ENCODE data around the gene SGPL1. TPM values are rescaled to one million over a fixed set of nuclear protein-coding genes. Genes with fewer than 3 reads are reported as not detected.

SGPL1 gene
- total RNA-seq, 1 donor from 2014 or later: 111 TPM

GRCh38 chr10:70872291-70872690 is 56.5 kb downstream of the SGPL1 start:
- no peaks in the 10 kb centered on the region for H3K9me3 Mint-ChIP-seq (ENCODE audit: unreplicated experiment)
- H3K27me3 Mint-ChIP-seq (ENCODE audit: unreplicated experiment): no peaks in the 10 kb centered on the region
- H3K36me3 Mint-ChIP-seq (ENCODE audit: unreplicated experiment): peaks cover 14% of the 10 kb centered on the region
- peaks cover 3% of the 10 kb centered on the region for H3K4me1 Mint-ChIP-seq (ENCODE audit: low read depth, unreplicated experiment)
- no peak for TF ChIP-seq CTCF (IDR thresholded peaks at IDR 0.05; ENCODE audit: partially characterized antibody, unreplicated experiment)
- no peak overlapping the region for H3K27ac Mint-ChIP-seq (ENCODE audit: unreplicated experiment)
- DNase-seq: no peak
- H3K4me3 Mint-ChIP-seq (ENCODE audit: unreplicated experiment): no peak overlapping the region

- peaks cover 2% of the 10 kb centered on the region for H3K27me3 Mint-ChIP-seq (ENCODE audit: unreplicated experiment)
- no peak overlapping the region for H3K27ac Mint-ChIP-seq (ENCODE audit: unreplicated experiment)
- no peak for DNase-seq
- no peaks in the 10 kb centered on the region for H3K9me3 Mint-ChIP-seq (ENCODE audit: unreplicated experiment)
- peaks cover 14% of the 10 kb centered on the region for H3K36me3 Mint-ChIP-seq (ENCODE audit: unreplicated experiment)
- H3K4me1 Mint-ChIP-seq (ENCODE audit: low read depth, unreplicated experiment): peaks cover 6% of the 10 kb centered on the region
- no peak overlapping the region for H3K4me3 Mint-ChIP-seq (ENCODE audit: unreplicated experiment)
- TF ChIP-seq CTCF (IDR thresholded peaks at IDR 0.05; ENCODE audit: partially characterized antibody, unreplicated experiment): no peak
These were observed 58.3 kb downstream of the SGPL1 start for GRCh38 chr10:70874061-70874460.

- no peak for DNase-seq
- Mint-ChIP-seq H3K9me3 (ENCODE audit: unreplicated experiment) (no peaks in the 10 kb centered on the region), H3K27ac (ENCODE audit: unreplicated experiment) (peak overlapping the region; percentile 15), H3K4me3 (ENCODE audit: unreplicated experiment) (no peak overlapping the region), H3K4me1 (ENCODE audit: low read depth, unreplicated experiment) (peaks cover 13% of the 10 kb centered on the region), H3K27me3 (ENCODE audit: unreplicated experiment) (peaks cover 2% of the 10 kb centered on the region), H3K36me3 (ENCODE audit: unreplicated experiment) (peaks cover 10% of the 10 kb centered on the region)
- no peak for TF ChIP-seq CTCF (IDR thresholded peaks at IDR 0.05; ENCODE audit: partially characterized antibody, unreplicated experiment)
These were observed 63.5 kb downstream of the SGPL1 start for GRCh38 chr10:70879207-70879606.

GRCh38 chr10:70880077-70880534 is 64.4 kb downstream of the SGPL1 start:
- Mint-ChIP-seq H3K36me3 (ENCODE audit: unreplicated experiment) (peaks cover 16% of the 10 kb centered on the region), H3K9me3 (ENCODE audit: unreplicated experiment) (no peaks in the 10 kb centered on the region), H3K4me1 (ENCODE audit: low read depth, unreplicated experiment) (peaks cover 15% of the 10 kb centered on the region), H3K4me3 (ENCODE audit: unreplicated experiment) (no peak overlapping the region), H3K27ac (ENCODE audit: unreplicated experiment) (no peak overlapping the region), H3K27me3 (ENCODE audit: unreplicated experiment) (peaks cover 3% of the 10 kb centered on the region)
- peak; percentile 76 for DNase-seq
- TF ChIP-seq CTCF (IDR thresholded peaks at IDR 0.05; ENCODE audit: partially characterized antibody, unreplicated experiment): peak; percentile 90

- no peaks in the 10 kb centered on the region for H3K9me3 Mint-ChIP-seq (ENCODE audit: unreplicated experiment)
- TF ChIP-seq CTCF (IDR thresholded peaks at IDR 0.05; ENCODE audit: partially characterized antibody, unreplicated experiment): no peak
- DNase-seq: no peak
- peaks cover 9% of the 10 kb centered on the region for H3K4me1 Mint-ChIP-seq (ENCODE audit: low read depth, unreplicated experiment)
- peak overlapping the region; percentile 2 for H3K27ac Mint-ChIP-seq (ENCODE audit: unreplicated experiment)
- H3K4me3 Mint-ChIP-seq (ENCODE audit: unreplicated experiment): no peak overlapping the region
- peaks cover 9% of the 10 kb centered on the region for H3K36me3 Mint-ChIP-seq (ENCODE audit: unreplicated experiment)
- H3K27me3 Mint-ChIP-seq (ENCODE audit: unreplicated experiment): peaks cover 7% of the 10 kb centered on the region
These were observed 69.0 kb downstream of the SGPL1 start for GRCh38 chr10:70884741-70885140.

All from glutamatergic neuron (in vitro differentiated cells).